Activated gamma-delta T cell (primary cell): ENCODE data around the gene WBP2.
"Not testable (repeated sequence)": the region's sequence is repeated elsewhere in the genome, so short reads cannot be mapped to it uniquely, and the experiment has no call there.

Experiments
- DNase-seq: peaks from one replicate; lab custom pipeline; 2025; lab: John Stamatoyannopoulos, UW

Gene WBP2

GRCh38 chr17:75814021-75814395 is 41.1 kb downstream of the WBP2 start:
- DNase-seq: no peak

DNA sequence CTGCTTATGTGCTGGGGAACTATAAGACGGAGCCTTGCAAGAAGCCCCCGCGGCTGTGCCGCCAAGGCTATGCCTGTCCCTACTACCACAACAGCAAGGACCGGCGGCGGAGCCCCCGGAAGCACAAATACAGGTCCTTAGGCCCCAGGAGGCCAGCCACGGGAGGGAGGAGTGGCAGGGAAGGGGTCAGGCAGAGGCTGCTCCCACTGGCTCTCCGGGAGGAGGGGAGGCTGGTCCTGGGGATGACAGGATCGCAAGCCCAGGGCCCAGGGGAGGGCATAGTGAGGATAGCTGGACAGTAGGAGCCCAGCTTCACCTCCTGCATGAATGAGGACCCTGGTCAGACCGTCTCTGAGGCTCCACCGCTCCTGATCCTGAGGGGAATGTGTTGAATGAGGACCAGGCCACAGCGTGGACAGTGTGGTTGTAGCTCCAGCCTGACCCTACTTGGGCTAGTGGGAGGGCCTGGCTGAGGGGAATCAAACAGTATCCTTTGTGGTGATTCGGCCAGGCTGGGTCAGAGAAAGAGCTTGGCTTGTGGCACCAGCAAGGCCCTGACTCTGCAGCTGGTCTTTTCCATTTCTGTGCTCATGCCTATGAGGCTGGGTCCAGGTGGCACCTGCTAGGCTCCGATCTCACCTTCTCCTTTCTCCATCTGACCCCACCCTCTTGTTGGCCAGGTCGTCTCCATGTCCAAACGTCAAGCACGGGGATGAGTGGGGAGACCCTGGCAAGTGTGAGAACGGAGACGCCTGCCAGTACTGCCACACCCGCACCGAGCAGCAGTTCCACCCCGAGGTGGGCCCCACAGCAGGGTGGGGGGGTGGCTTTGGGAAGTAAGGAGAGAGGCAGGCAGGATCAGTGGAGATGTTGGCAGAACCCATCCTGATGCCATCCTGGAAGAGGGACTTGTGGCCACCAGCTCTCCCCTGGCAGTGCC is 41.8 kb downstream of the WBP2 start:
- no peak for DNase-seq

- no peak for DNase-seq
Measured at GRCh38 chr17:75812096-75813013, 42.8 kb downstream of the WBP2 start.

GRCh38 chr17:75811174-75811573 is 44.0 kb downstream of the WBP2 start:
- DNase-seq: no peak

DNA sequence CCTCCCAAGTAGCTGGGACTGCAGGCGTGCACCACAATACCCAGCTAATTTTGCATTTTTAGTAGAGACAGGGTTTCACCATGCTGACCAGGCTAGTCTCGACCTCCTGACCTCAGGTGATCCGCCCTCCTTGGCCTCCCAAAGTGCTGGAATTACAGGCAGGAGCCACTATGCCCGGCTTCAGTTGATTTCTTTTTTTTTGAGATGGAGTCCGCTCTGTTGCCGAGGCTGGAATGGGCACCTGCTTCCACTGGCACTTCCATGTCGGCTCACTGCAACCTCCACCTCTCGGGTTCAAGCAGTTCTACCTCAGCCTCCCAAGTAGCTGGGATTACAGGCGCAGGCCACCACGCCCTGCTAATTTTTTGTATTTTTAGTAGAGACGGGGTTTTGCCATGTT is 44.4 kb downstream of the WBP2 start:
- not testable (repeated sequence) for DNase-seq

- DNase-seq: no peak
Measured at GRCh38 chr17:75810216-75810615, 44.9 kb downstream of the WBP2 start.

- no peak for DNase-seq
Measured at GRCh38 chr17:75809631-75810111, 45.5 kb downstream of the WBP2 start.

DNA sequence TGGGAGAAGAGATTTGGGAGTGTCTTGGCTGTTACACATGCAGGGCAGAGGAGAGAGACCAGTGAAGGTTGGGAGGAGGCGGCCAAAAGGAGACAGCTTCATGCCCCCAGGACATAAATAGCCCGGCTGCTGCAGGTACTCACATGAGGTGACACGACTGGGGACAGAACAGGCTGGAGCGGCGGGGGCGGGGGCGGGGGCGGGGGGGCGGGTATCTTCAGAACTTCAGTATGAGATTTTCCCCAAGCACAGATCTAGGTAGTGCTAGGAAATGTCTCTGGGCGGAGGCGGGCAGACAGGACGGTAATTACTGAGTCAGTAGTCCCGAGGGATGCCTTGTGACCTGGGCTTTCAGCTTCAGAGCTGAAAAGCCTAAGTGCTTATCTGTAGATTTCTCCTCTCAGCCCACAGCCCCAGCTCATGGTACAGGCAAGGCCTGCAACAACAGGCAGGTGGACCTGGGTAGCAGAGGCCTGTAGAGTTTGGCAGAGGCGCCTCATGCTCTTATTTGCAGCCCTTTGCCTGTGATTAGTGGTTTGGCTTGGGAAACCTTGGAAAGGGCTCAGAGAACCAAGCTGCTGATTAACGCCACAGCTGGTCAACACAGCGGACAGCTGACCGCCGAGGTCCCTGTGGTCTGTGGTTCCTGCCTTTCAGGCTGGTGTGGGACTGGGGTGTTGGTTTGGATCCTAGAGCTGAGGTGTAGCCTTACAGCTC is 46.1 kb downstream of the WBP2 start:
- DNase-seq: no peak

GRCh38 chr17:75808549-75808904 is 46.6 kb downstream of the WBP2 start:
- DNase-seq: no peak

DNA sequence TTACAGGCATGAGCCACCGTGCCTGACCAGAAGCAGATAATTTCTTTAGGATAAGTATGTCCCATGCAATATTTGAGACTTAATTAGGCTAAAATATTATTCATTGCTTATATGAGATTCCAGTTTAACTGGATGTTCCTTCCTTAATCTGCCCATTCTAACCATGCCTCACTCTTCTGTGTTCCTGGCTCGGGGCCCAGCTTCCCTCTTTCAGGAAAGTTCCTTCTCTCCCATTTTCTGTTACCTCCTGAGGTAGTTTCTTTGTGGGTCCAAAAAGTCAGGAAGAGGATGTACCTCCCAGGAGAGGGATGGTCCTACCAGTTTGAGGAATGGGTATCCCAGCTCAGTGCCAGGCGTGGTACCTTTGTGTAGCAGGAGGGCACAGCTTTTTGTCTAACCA is 47.3 kb downstream of the WBP2 start:
- DNase-seq: no peak

- no peak for DNase-seq
Measured at GRCh38 chr17:75806822-75807500, 48.2 kb downstream of the WBP2 start.

GRCh38 chr17:75803883-75804282 is 51.3 kb downstream of the WBP2 start:
- DNase-seq: no peak

- no peak for DNase-seq
Measured at GRCh38 chr17:75799402-75799801, 55.7 kb downstream of the WBP2 start.

DNA sequence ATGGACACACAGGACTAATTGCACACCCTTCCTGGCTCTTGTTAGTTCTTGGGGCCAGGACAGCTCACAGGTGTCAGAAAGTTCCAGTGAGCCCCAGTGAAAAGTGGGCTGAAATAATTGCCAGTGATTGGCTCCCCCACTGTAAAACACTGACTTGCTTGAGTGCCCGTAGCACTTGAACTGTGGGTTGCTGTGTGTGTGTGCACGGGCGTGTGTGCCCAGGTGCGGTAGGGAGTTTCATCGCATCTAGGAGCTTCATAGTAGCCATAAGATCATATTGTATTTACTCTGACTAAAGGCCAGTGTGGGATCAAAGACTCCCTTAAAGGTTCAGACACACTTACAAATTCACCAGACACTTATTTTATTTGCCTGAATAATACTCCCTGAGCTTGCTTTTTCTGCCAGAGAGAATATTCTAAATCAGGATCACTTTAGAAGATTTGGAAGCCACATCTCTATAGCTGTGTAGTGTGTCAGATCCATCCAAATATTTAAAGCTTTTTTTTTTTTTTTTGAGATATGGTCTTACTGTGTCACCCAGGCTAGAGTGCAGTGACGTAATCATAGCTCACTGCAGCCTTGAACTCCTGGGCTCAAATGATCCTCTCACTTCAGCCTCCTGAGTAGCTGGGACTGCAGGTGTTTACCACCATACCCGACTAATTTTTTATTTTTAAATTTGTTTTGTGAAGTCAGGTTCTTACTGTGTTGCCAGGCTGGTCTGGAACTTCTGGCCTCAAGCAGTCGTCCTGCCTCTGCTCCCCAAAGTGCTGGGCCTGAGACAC is 59.1 kb downstream of the WBP2 start:
- no peak for DNase-seq
